ENCODE measurements around the gene PACRG. TPM values are rescaled to one million over a fixed set of nuclear protein-coding genes. Genes with fewer than 3 reads are reported as not detected.

Gene PACRG
- total RNA-seq, 1 donor from 2014 or later = 1.1 TPM

GRCh38 chr6:163121270-163121669 lies 393.5 kb downstream of the PACRG start:
- H3K9me3 Mint-ChIP-seq (ENCODE audit: low read depth) = peaks cover 8% of the 10 kb centered on the region
- no peaks in the 10 kb centered on the region for H3K4me1 Mint-ChIP-seq (ENCODE audit: low read depth)
- H3K27me3 Mint-ChIP-seq (ENCODE audit: low read depth) = no peaks in the 10 kb centered on the region
- no peak for TF ChIP-seq CTCF (IDR thresholded peaks at IDR 0.05)
- DNase-seq (ENCODE audit: low spot score) = no peak
- H3K36me3 Mint-ChIP-seq (ENCODE audit: low read depth) = peaks cover 2% of the 10 kb centered on the region
- H3K4me3 Mint-ChIP-seq (ENCODE audit: unreplicated experiment) = no peak overlapping the region
- H3K27ac Mint-ChIP-seq (ENCODE audit: unreplicated experiment) = no peak overlapping the region

- H3K27me3 Mint-ChIP-seq (ENCODE audit: low read depth) = no peaks in the 10 kb centered on the region
- peaks cover 7% of the 10 kb centered on the region for H3K9me3 Mint-ChIP-seq (ENCODE audit: low read depth)
- no peak overlapping the region for H3K27ac Mint-ChIP-seq (ENCODE audit: unreplicated experiment)
- TF ChIP-seq CTCF (IDR thresholded peaks at IDR 0.05) = no peak
- H3K4me3 Mint-ChIP-seq (ENCODE audit: unreplicated experiment) = no peak overlapping the region
- no peaks in the 10 kb centered on the region for H3K4me1 Mint-ChIP-seq (ENCODE audit: low read depth)
- peaks cover 2% of the 10 kb centered on the region for H3K36me3 Mint-ChIP-seq (ENCODE audit: low read depth)
- no peak for DNase-seq (ENCODE audit: low spot score)
These were observed 394.6 kb downstream of the PACRG start for GRCh38 chr6:163122365-163122764.

- Mint-ChIP-seq H3K4me3 (ENCODE audit: unreplicated experiment) (no peak overlapping the region), H3K9me3 (ENCODE audit: low read depth) (peaks cover 7% of the 10 kb centered on the region), H3K36me3 (ENCODE audit: low read depth) (peaks cover 2% of the 10 kb centered on the region), H3K4me1 (ENCODE audit: low read depth) (no peaks in the 10 kb centered on the region), H3K27me3 (ENCODE audit: low read depth) (no peaks in the 10 kb centered on the region), H3K27ac (ENCODE audit: unreplicated experiment) (no peak overlapping the region)
- TF ChIP-seq CTCF (IDR thresholded peaks at IDR 0.05) = no peak
- no peak for DNase-seq (ENCODE audit: low spot score)
These were observed 395.3 kb downstream of the PACRG start for GRCh38 chr6:163123098-163123497.

- H3K27ac Mint-ChIP-seq (ENCODE audit: unreplicated experiment) = no peak overlapping the region
- no peak overlapping the region for H3K4me3 Mint-ChIP-seq (ENCODE audit: unreplicated experiment)
- no peaks in the 10 kb centered on the region for H3K27me3 Mint-ChIP-seq (ENCODE audit: low read depth)
- H3K36me3 Mint-ChIP-seq (ENCODE audit: low read depth) = peaks cover 2% of the 10 kb centered on the region
- no peak for DNase-seq (ENCODE audit: low spot score)
- no peak for TF ChIP-seq CTCF (IDR thresholded peaks at IDR 0.05)
- H3K9me3 Mint-ChIP-seq (ENCODE audit: low read depth) = peaks cover 7% of the 10 kb centered on the region
- no peaks in the 10 kb centered on the region for H3K4me1 Mint-ChIP-seq (ENCODE audit: low read depth)
These were observed 399.0 kb downstream of the PACRG start for GRCh38 chr6:163126741-163127140.

GRCh38 chr6:163127587-163127986 lies 399.8 kb downstream of the PACRG start:
- TF ChIP-seq CTCF (IDR thresholded peaks at IDR 0.05) = no peak
- DNase-seq (ENCODE audit: low spot score) = no peak
- H3K4me1 Mint-ChIP-seq (ENCODE audit: low read depth) = no peaks in the 10 kb centered on the region
- H3K36me3 Mint-ChIP-seq (ENCODE audit: low read depth) = peaks cover under 1% of the 10 kb centered on the region
- H3K27ac Mint-ChIP-seq (ENCODE audit: unreplicated experiment) = no peak overlapping the region
- H3K9me3 Mint-ChIP-seq (ENCODE audit: low read depth) = peaks cover 5% of the 10 kb centered on the region
- no peaks in the 10 kb centered on the region for H3K27me3 Mint-ChIP-seq (ENCODE audit: low read depth)
- no peak overlapping the region for H3K4me3 Mint-ChIP-seq (ENCODE audit: unreplicated experiment)
